Stimulated activated CD8-positive, alpha-beta memory T cell treated with anti-CD3 and anti-CD28 coated beads, Interleukin-12 subunit alpha, Interleukin-12 subunit beta, amount 100 ng/mL, for 24 hours (primary cell): ENCODE measurements around the gene CDC20.
"Not testable (repeated sequence)": the region's sequence is repeated elsewhere in the genome, so short reads cannot be mapped to it uniquely, and the experiment has no call there.

Experiments
- DNase-seq: peaks from one replicate; pipeline ENCODE4 v3.0.0-alpha.2; 2020; ENCODE audit errors: extremely low read depth

The CDC20 gene

DNA sequence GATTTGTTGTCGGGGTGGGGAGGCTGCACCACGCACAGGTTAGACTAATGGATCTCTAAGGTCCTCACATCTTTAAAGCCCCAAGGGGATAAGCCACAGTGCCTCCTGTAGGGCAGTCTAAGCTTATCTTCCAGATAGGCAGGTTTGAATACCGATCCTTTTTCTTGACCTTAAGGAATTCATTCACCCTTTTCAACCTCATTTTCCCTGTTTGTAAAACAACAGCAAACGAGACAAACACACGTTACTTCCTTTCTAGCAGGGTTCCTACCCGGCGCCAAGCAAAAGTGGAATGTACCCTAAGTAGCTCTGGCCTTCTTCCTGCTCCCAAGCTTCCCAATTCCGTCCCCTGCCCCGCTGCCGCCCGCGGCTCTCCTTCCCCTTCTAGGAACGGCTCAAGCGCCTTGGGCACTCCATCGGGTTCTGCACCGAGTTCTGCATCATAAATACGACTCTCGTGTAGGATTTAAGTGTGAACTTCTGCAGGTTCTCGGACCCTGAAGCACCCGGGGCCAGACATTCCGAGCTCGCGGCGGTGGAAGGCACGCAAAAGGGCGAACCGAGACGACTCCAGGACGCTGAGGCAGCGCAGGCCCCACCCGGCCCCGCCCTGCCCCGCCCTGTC, 548 bp upstream of the CDC20 start:
- no peak for DNase-seq

GRCh38 chr1:43359696-43360095, 915 bp downstream of the CDC20 start:
- DNase-seq: no peak

DNA sequence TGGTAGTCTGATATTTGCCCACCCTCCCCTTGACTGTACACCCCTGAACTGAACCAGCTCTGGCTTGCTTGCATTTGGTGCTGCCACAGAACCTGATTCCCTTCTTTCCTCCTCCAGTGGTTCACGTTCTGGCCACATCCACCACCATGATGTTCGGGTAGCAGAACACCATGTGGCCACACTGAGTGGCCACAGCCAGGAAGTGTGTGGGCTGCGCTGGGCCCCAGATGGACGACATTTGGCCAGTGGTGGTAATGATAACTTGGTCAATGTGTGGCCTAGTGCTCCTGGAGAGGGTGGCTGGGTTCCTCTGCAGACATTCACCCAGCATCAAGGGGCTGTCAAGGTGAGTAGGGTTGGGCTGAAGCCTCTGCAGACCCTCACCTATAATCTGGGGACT, 1.8 kb downstream of the CDC20 start:
- no peak for DNase-seq

GRCh38 chr1:43363283-43363934, 4.6 kb downstream of the CDC20 start:
- DNase-seq: no peak

DNA sequence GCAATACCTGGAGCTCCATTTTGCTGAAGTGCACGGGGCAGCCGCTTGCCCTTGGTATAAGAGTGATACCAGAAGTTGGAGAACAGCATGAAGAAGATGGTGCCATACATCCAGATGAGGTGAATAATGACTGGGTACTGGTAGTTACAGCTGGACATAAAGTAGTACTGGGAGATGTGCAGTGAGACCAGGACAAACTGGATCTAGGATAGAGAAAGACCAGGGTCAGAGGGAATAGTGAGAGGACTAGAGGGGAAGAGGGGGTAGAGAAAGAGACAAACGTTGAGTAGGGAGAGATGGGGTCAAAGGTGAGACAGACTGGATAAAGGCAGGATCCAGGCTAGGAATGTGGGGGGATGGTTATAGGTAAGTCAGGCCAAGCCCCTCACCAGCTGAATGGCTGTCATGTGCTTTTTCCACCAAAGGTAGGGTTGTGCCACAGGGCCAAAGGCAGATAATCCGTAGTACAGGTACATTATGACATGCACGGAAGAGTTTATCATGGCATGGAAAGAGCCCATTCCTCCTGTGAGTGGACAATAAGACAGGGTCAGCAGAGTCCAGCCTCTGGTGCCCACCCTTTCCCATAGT, 5.2 kb downstream of the CDC20 start:
- DNase-seq: no peak

DNA sequence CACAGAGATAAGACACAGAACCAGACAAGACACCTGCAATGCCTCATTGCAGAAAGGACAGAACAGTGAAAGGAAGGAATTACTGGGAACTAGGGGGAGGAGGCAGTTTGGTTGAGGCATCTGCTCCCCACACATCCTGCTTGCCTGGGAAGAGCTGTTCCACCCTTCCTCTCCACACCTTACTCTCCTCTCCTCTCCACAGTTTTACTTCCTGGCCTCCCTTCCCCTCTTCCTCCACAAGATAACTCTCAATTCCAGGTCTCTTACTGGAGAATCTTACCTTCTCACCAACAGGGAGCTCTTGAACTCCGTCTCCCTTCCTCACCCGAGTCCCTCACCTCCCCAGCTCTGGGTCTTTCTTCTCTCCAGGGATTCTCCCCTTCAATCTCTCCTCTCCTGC, 6.9 kb downstream of the CDC20 start:
- no peak for DNase-seq

- DNase-seq: no peak
These were observed 7.4 kb downstream of the CDC20 start for GRCh38 chr1:43366179-43366578.

GRCh38 chr1:43366601-43367025, 7.8 kb downstream of the CDC20 start:
- DNase-seq: no peak

DNA sequence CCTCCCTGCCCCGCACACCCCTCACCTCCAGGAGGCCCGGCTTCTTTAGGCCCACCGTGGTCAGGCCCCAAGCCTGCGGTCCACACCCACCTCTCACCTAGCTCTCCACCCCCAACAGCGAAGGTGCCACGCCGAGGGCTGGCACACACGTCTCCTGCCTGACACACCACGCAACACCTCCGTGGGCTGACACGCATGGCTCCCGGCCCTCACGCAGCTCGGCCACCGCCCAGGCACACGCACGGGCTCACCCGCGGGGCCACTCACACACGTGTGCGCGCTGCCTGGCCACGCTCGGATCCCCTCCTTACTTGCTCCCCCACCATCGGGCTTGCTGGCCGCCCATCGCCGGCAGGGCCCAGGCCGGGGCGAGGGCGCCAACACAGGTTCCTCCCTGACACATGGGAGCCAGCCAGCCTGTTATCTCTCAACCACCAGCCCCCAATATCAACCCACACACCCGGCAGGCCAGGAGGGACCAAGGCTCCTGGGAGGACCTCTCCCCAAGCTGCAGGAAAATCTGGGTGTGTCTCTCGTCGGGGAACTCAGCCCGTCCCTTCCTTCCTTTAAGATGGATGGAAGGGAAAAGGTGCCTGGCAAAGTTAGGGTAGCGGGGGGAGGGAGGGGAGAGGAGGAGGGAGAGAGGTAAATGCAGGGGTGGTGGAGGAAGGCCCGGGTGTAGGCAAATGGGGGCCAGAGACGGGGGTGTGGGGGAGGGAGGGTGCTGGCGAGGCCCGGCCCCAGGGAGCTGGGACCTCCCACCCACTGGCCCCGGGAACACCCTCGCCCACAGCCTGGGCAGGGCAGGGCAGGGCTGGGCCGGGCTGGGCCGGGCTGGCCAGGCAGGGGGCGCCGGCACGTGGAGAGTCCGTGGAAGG, 8.5 kb downstream of the CDC20 start:
- no peak for DNase-seq

DNA sequence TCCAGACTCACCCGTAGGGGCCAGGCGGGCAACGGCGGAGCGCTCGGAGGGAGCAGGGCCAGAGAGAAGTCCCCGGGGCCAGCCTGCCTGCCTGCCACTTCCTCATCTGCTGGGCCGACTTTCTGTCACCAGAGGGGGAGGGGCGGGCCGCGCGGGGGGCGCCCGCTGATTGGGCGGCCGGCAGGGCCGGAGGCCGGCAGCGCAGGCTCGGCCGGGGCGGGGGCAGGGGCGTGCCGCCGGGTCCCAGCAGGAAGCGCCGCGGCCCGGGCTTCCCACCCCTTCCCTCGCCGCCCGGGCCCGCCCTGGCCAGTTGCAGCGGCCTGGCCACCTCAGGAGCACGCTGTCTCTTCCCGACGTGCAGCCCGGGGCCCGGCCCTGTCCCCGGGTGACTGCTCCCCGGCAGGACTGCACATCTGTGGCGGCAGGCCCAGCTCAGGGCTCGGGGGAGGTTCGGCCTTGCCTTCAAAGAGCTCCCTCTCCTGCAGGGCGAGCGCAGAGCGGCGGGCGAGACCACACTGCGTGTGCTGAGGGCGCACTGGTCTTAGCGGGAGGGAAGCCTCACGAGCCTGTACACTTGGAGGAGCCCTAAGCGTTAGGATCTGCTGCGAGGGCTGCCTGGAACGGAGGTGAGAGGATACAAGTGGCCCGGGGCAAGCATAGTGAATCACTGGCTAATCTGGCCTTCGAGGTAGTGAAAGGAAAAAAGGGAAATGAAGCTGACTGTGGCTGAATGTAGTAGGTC, 9.3 kb downstream of the CDC20 start, which contains the start of gene ELOVL1:
TSS of gene ELOVL1 (minus strand) at position 108 of the 742 bp plus-strand sequence. CDS start 2,402 bp downstream, outside the sequence.
- peak; percentile 80 for DNase-seq

GRCh38 chr1:43368646-43369020, 9.9 kb downstream of the CDC20 start:
- no peak for DNase-seq

DNA sequence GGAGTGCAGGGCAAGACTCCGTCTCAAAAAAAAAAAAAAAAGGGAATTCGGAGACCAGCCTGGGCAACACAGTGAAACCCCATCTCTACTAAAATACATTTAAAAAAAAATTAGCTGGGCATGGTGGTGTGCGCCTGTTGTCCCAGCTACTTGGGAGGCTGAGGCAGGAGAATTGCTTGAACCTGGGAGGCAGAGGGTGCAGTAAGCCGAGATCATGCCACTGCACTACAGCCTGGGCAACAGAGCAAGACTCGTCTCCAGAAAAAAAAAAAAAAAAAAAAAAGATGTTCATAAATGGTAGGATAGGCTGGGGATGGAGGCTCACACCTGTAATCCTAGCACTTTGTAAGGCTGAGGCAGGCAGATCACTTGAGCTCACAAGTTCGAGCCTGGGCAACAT, 11.0 kb downstream of the CDC20 start:
- DNase-seq: not testable (repeated sequence)

- no peak for DNase-seq
These were observed 11.8 kb downstream of the CDC20 start for GRCh38 chr1:43370564-43370963.

- no peak for DNase-seq
These were observed 13.4 kb downstream of the CDC20 start for GRCh38 chr1:43372172-43372571.

DNA sequence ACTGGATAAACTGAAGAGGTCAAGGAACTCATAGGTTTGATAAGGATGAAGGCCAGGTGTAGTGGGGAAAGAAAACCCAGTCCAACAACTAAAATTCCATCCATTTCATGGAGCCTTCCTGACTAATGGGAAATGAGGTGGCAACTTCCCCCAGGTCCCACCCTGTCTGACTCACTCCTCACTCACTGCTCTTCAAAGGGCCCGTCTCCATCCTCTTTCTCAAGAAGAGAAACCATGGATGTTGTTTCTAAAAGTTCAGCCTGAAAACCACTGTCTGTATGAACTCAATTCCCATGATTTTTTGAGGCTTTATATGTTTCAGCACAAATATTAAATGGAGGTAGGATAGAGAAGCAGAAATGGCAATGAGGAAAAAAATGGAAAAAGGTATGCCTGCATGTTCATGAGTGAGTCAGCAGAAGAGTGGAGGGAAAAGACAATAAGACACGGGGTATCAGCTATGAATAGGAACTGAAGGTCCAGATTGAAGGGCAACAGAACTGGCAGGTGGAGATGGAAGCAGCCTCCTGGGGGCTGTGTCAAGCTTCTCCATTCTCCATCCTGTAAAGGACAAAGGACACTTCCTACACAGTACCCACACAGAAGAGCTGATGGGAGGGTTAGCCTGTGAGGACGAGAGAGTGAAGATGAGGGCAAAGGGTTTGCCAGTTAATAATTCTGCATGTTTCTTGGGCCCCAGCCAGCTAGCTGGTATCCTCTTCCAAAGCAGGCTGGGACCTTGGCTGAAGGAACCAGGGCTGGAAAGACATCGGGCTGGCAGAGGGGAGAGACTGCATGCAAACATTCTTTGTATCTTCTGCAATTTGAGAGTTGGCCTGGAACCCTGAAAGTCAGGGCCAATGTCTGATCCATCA, 14.5 kb downstream of the CDC20 start:
- DNase-seq: no peak

GRCh38 chr1:43376723-43377235, 18.0 kb downstream of the CDC20 start:
- DNase-seq: no peak

- DNase-seq: no peak
These were observed 19.1 kb downstream of the CDC20 start for GRCh38 chr1:43377831-43378230.

DNA sequence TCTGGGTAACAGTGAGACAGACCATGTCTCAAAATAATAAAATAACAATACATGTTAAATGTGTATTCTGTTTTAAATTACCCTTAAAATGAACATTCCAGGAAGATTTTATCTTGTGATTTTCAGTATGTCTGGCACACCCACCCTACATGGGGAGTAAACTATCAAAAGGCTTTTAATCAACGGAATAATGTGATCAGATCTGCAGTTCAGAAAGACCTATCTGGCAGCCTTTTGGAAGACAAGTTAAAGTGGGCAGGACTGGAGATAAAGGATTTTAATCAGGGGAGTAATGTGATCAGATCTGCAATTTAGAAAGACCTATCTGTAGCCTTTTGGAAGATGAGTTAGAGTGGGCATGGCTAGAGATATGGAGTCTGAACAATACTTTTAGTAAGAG, 20.7 kb downstream of the CDC20 start:
- DNase-seq: no peak

GRCh38 chr1:43381612-43382011, 22.8 kb downstream of the CDC20 start:
- DNase-seq: no peak

- DNase-seq: no peak
These were observed 23.4 kb downstream of the CDC20 start for GRCh38 chr1:43382027-43382779.
